ENCODE data around the gene COPS2.

The COPS2 gene

DNA sequence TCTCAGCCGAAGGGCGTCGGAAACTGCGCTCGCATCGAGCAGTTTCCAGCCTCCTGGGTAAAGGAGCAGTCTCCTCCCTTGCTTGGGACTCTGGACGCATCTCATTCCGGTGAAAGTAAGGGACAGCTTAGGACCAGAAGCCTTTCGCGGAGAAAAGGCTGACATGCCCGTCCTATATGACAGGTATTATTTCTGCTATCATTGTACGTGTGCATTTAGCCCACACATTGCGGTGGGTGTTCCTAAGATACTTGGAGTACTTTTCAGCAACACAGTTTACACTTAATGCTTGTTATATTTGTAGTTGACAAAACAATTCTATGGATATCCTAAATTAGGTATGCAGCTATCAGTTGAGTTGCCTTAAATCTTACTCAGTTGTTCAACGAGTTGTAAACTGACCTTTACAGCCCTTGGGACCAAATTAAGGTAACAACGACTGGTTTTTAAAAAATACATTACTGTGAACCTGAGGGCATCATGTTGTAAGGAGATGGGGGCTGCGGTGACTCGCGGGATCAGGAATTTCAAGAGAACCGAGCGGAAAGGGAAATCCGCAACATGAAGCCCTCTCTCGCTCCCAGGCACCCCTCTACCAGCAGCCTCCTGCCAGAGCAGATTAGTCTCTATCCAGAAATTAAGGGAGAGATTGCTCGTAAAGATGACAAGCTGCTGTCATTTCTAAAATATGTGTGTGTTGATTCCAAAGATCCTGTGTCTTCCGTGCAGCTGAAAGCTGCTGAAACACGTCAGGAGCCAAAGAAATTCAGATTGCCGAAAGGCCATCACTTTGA lies 632 bp upstream of the COPS2 start:
- no peak for DNase-seq

DNA sequence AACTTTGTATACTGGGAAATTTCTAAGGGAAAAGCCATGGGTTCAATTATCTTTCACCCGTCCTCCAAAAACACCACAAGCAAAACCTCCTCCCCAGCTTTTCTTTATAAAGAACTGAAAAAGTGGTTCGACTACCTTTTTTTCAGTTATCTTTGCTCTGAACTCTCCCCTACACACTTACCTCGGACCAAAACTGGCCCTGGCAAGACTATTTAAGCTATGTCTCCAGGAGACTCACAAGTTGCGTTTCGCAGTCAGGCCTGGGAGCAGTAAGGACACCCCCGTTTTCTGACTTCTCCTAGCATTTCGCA lies 645 bp downstream of the COPS2 start:
- no peak for DNase-seq

DNA sequence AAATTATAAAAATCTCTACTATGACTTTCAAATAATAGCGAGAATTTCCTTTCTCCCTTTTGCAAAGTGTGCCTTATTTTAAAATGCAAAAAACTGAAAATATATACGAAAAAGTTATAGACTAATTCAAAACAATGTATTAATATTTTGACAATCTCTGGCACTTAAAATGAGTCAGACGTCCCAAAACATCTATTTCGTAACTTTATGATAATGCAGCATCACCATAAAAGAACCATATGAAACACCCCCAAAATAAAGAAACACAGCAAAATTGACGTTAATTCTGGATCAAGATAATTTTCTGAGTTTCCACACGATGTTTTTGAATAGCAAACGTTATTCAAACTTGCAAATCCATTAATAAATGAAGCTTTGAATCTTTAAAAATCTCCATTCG lies 1.0 kb downstream of the COPS2 start:
- DNase-seq = no peak

DNA sequence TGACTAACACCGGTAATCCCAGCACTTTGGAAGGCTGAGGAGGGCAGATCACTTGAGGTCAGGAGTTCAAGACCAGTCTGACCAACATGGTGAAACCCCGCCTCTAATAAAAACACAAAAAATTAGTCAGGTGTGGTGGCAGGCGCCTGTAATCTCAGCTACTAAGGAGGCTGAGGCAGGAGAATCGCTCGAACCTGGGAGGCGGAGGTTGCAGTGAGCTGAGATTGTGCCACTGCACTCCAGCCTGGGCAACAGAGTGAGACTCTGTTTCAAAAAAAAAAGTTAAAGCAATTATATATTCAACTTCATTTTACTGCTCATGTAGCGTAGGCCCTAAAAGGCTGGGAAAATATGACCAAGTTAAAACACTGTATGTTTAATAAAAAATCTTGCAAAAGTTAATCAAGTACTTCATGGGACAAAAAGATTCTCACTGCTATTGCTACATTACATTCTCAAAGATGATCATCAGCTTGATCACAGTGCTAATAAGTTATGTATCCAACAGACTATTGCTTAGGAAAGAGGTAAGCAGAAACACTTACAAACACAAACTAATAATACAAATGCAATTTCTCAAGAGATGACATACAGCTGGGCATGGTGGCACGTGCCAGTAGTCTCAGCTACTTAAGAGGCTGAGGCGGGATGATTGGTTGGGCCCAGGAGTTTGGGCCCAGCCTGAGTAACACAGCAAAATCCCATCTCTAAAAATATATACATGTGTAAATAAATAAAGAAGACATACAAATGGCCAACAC lies 2.7 kb downstream of the COPS2 start:
- DNase-seq = no peak

DNA sequence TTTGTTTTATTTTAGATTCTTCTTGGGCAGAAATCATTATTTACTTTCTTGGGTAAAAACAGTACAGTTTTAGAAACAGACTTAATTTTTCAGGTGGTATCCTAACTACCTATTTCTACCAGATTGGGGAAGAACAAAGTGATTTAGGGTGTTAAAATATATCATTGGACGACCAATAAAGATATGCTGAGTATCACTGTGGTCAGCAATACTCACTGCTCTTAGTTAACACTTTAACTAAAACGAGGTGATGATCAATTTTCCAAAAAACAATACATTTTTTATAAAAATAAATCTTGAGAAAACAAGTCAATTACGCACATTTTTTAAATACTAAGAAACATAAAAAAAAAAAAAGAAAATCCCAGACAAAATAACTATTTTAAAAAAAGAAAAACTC lies 3.6 kb downstream of the COPS2 start:
- DNase-seq = no peak

DNA sequence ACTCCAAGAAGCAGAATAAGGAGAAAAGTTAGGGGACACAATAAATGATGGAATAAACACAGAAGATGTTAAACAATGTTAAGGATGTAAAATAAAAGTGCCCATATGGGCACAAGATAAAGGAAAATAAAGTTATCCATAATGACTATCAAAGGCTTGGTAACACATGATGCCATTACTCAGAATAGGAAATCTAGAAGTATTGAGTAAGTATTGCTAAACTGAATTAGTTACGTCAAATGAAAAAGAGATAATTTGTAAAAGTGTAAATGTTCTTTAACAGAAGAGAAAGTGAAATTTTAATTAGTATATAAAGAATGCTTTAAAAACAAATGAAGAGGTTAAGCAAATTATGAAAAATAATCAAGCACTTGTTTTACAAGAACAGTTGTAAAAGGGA lies 6.7 kb downstream of the COPS2 start:
- no peak for DNase-seq

DNA sequence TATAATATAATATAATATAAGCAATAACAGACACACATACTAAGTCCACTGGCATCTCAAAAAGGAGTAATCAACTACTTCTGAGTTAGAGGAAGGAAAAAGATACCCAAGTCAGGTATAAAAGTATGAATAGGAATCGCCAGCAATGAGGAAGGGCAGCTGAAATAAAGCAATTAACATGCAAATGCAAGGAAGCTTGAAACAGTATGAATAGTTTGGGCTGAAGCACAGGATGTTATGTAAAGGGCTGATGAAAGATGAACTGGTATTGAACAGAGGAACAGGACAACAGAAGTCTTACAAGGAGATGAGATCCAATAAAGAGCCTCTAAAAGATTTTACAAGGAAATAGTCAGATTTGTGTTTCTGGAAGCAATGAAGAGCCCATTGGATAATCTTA lies 7.1 kb downstream of the COPS2 start:
- DNase-seq = no peak

DNA sequence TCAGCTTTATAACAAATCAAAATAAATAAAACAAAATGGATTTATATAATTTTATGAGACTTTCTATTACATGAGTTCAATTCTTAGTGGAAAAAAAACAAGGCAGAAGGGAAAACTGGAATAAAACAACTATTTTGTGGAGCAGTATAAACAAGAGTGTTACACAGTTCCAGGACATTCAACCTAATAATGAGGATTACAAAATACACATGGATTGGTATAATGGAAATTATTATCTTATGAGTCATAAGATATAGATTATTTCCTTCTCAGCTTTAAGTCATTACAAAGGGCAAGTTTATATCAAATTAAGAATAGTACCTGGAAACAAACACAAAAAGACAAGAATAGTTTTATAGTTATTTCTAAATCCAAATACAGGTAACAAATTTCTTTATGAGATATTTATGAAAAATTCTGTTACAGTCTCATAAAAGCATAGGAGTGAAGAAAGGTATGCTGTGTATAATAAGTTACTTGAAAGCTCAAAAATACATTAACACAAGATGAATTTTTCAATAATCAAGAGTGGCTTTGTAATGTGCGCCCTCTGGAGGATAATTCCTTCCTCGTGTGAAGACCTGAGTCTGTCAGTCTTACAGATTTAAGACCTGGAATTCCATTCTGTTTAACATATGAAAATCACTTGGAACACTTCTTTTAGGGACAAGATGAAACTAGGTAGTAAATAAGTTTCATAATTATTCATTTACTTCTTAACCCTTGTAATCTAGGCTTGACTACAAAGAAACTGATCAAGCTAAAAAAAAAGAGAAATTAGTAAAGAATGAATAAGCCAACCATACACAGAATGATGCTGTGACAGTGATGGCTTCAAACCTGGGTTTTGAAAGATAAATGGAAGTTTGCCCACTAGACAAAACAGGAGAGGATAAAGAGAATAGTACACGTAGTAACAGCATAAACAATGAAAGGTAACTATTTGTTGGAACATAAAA lies 9.5 kb downstream of the COPS2 start:
- DNase-seq = no peak

DNA sequence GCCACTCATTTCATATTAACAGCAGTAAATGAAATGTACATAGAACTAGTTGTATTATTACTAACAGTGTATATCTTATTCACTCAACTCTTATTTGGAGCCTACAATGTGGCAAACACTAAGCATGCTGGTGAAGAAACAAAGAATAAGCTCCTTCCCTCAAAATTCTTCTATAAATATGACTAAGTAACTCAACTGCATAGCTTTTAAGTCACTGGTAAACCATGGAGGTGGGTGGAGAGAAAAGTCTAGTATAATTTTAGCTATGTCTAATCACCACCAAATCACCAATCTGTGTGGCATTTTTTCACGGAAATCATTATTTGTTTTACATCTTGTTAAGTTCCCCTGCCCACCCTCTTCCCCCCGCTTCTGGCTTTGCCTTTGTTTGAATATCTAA lies 17.5 kb downstream of the COPS2 start:
- no peak for DNase-seq

DNA sequence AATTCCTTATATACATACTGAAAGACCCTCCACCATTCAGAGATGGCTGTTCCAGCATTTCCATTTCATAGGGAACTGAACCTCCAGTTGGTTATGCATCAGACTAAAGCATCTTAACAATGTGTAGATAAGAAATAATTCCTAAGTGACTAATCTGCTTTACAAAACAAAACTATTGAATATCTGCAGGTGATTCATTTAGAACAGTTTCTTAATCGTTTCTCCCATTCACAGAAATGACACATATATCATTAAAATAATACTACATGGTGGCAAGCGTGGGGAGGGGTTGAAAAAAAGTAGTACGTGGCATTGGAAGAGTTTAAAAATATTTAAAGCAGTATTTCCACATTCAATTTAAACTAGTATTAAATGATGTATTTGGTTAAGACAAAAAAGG lies 19.5 kb downstream of the COPS2 start:
- no peak for DNase-seq

DNA sequence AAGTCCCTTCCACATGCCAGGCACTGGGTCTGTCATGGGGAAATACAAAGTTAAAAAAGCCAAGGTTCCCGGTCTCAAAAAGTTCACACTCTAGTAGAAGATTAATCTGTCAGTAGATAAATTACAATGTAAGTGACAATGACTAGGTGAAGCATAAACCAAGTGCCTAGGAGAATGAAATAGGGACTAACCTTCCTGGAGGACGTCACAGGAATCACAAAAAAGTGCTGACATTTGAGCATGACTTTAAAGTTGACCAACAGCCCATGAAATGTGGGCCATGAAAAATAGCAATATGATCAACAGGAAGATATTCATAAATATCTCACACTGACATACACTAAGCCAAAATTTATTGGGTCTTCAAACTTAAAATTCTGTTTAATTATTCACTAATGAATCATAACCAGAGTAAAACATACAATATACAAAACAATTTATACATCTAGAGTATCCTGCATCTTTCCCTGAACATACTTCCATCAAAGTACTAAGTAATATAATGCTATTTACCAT lies 20.0 kb downstream of the COPS2 start:
- no peak for DNase-seq

DNA sequence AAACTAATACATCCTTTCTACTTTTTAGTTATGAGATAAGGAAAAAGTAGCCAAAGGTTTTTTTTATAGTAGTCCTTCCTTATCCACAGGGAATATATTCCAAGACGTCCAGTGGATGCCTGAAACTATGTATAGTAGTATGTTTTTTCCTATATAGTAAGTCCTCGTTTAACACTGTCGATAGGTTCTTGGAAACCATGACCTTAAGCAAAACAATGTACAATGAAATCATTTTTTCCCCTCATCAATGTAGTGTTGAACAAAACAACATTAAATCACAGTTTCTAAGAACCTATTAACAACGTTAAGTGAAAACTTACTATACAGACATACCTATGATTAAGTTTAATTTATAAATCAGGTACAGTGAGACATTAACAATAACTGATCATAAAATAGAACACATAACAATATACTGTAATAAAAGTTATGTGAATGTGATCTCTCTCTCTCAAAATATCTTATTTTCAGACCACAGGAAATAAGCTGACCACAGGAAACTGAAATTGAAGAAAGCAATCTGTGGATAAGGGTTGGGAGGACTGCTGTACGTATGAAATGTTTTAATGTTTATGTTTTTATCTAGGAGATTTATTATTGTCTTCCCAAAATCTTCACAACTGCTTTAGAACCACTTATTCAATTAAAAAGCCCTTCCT lies 20.6 kb downstream of the COPS2 start:
- DNase-seq = no peak

DNA sequence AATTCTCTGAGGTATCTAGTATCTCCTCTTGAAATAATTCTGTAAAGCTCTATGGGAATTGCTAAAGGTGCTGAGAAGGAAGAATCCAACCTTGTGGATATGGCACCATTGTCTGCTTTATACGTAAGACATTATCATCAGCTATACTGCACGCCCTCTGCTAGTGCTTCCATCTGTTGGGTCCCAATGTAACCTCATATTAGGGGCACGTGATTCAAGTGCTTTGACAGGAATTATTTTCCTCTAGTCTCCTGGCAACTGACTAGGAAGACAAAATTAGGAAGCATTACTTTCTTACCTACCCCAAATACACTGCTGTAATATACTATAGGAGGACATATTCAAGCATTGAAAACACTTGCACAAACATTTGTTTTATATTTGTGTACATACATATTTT lies 24.0 kb downstream of the COPS2 start:
- no peak for DNase-seq

DNA sequence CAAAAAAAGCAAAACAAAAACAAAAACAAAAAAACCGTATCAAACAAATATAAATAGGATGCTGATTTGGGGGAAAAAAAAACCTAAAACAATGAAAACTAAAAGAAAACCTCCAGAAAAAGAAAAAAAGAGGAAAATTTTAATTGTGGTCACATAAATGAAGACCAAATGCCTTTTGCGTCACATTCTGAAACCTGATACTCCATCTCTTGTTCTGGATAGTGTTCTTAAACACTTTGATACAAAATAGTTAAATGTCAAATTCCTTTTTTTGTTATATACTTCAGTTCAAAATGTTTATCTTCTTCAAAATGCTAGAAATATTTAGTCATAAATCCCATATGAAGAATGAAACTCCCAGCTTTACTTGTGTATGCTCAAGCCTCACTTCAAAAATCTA lies 31.0 kb downstream of the COPS2 start:
- DNase-seq = no peak

DNA sequence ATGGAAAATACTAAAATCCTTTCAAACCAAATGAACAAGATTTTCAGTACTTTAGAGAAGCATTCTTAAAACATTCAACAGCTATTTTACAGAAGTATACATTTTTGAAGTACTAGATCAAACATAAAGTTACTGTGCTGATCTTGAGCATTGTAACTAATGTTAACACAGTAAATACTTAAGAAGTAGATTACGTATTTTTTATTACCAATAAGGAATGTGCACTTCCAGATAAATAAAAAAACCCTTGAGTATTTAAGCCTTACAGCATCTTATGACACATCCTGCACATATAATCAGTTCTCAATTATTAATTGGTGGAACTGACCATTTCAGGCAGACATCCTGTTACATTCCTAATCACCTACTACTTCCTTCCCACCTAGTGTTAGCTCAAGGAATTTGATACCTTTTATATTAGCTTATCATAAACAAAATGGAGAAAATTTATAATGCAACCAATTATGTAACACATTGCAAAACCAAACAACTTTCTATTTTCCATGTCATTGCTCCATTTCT lies 32.8 kb downstream of the COPS2 start:
- no peak for DNase-seq

DNA sequence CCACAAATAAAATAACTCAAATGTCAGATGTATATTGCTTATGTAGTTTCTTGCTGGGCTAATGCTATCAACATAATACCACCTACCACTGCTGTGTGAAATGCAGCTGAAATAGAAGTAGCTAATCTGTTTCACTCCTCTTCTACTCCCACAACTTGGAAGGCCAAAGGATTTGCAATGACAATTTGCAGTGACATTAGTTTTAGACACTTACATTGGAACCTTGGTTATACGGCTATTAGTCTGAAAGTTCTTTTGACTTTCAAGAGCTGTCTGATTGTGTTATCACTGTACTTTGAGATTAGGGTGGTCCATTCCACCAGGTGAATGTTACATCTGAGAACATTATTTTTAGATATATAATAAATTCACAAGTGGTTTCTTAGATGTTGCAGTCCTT lies 33.5 kb downstream of the COPS2 start:
- no peak for DNase-seq

DNA sequence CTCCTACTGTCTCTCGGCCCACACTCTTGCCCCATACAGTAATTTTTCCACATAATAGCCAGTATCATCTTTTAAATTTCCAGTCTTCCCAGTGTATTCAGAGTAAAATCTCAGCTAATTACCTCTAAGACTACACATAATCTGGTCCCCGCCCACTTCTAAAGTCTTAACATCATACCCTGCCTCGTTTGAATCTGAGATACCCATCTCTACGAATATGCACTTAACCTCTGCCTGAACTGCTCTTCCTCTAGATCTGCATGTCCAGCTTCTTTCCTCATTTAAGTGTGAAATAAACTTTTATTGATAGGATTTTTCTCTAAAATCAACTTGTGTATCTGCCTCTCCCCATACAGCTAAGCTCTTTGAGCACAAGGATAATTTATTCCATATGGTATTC lies 34.6 kb downstream of the COPS2 start:
- DNase-seq = no peak

DNA sequence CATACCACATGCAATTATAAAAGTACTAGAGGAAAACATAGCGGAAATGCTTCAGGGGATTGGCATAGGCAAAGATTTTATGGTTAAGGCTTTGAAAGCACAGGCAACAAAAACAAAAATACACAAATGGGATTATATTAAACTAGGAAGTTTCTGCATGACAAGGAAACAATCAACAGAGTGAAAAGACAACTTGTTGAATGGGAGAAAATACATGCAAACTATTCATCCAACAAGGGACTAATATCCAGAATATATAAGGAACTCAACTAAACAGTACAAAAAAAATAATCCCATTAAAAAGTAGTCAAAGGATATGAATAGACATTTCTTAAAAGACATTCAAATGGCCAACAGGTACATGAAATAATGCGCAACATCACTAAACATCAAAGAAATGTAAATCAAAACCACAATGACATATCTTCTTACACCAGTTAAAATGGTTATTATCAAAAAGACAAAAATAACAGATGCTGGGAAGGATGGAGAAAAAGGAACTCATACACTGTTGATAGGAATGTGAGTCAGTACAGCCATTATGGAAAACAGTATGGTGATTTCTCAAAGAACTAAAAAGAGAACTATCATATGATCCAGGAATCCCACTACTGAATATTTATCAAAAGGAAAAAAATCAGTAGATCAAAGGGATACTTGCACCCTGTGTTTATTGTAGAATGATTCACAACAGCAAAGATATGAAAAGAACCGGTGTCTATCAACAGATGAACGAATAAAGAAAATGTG lies 39.1 kb downstream of the COPS2 start:
- DNase-seq = no peak

DNA sequence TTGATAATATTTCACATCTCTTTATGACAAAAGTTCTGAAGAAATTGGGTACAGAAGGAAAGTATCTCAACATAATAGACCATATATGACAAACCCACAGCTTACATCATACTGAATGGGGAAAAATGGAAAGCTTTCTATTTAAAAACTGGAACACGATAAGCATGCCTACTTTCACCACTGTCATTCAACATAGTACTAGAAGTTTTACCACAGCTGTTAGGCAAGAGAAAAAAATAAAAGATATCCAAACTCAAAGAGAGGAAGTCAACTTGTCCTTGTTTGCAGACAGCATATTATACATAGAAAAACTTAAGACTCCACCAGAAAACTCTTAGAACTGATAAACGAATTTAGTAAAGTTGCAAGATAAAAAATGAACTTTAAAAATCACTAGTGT lies 40.3 kb downstream of the COPS2 start:
- DNase-seq = no peak

DNA sequence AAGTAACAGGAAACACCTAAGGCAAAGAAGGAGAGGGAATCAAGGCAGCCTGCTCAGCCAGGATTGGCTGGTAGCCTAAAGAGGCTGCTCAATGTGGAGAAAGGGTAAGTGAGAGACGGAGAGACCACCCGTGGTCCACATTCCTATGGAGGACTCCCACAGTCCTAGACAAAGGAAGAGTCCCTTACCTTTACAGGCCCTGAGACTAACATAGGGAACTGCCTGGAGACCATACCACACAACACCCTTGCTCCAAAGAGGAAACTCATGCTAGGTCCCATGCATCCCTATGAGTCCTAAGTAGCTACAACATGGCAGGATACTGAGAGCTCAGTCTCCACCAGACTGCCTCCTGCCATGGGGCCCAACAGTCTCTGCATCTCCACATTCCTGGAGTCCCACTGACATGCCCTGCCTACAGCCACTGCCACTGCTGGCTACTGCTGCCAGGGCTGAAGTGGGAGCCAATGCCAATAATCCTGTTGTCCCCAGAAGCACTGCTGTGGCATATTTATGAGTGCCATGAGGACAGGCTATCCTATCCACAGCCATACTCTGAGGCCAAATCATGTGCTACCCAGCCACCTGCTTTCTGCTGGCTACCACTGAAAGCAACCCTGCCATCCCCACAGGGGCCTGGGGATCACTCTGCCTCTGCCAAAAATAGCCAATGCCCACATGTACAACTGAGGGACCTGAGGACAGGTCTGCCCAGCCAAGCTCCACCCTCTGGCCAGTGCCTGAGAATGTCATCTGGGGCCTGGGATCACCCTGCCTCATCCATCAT lies 45.0 kb downstream of the COPS2 start:
- no peak for DNase-seq

DNA sequence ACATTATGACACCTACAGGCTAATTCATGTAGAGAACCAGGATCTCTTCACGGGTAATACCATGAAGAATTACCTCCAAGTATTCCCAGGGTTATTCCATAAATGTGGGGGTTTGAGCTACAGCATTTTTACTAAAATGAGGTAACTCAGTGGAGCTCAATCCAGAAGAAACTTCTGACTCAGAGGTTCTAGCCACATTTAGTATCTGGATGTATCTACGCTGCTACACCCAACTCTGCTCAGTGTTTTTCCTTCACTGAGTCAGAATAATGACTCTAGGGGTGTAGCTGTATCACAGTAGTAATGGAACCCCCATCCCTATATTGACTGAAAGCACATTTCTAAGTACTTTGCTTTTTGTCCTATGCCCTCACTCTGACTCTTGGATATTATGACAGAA lies 52.4 kb downstream of the COPS2 start:
- DNase-seq = peak; percentile 5
